Activated CD4-positive, alpha-beta T cell treated with anti-CD3 and anti-CD28 coated beads, Interleukin-2, amount 50 U/mL, for 16 hours (primary cell): ENCODE measurements around the gene SPINDOC.
A peak's percentile ranks its signal among the peaks of the same experiment; 100 is the strongest.
"Not testable (repeated sequence)": the region's sequence is repeated elsewhere in the genome, so short reads cannot be mapped to it uniquely, and the experiment has no call there.

Experiments used
- DNase-seq: peaks from one replicate; pipeline ENCODE4 v3.0.0-alpha.2; 2020

The SPINDOC gene

GRCh38 chr11:63791495-63792167 lies 21.6 kb upstream of the SPINDOC start:
- DNase-seq, result no peak

GRCh38 chr11:63793161-63793560 lies 20.1 kb upstream of the SPINDOC start:
- no peak for DNase-seq

- no peak for DNase-seq
Measured at GRCh38 chr11:63795066-63795465, 18.2 kb upstream of the SPINDOC start.

- no peak for DNase-seq
Measured at GRCh38 chr11:63800921-63801320, 12.3 kb upstream of the SPINDOC start.

GRCh38 chr11:63802637-63803414 lies 10.4 kb upstream of the SPINDOC start:
- DNase-seq, result no peak

- DNase-seq, result no peak
Measured at GRCh38 chr11:63804259-63804658, 9.0 kb upstream of the SPINDOC start.

- DNase-seq, result no peak
Measured at GRCh38 chr11:63805844-63806415, 7.3 kb upstream of the SPINDOC start.

GRCh38 chr11:63810383-63810782 lies 2.9 kb upstream of the SPINDOC start:
- DNase-seq, result not testable (repeated sequence)

GRCh38 chr11:63811522-63811921 lies 1.7 kb upstream of the SPINDOC start:
- DNase-seq, result no peak

GRCh38 chr11:63813563-63814382 lies 517 bp downstream of the SPINDOC start:
- DNase-seq, result peak; percentile 64

- no peak for DNase-seq
Measured at GRCh38 chr11:63814383-63814736, 1.1 kb downstream of the SPINDOC start.

- DNase-seq, result no peak
Measured at GRCh38 chr11:63816166-63816565, 2.9 kb downstream of the SPINDOC start.

GRCh38 chr11:63816732-63817131 lies 3.5 kb downstream of the SPINDOC start:
- no peak for DNase-seq

- no peak for DNase-seq
Measured at GRCh38 chr11:63817758-63818498, 4.7 kb downstream of the SPINDOC start.

- DNase-seq, result no peak
Measured at GRCh38 chr11:63818609-63819008, 5.4 kb downstream of the SPINDOC start.

GRCh38 chr11:63821411-63821810 lies 8.2 kb downstream of the SPINDOC start:
- DNase-seq, result no peak

- no peak for DNase-seq
Measured at GRCh38 chr11:63826471-63827190, 13.4 kb downstream of the SPINDOC start.

GRCh38 chr11:63829823-63830489 lies 16.7 kb downstream of the SPINDOC start:
- no peak for DNase-seq

GRCh38 chr11:63831326-63831725 lies 18.1 kb downstream of the SPINDOC start:
- no peak for DNase-seq

GRCh38 chr11:63832336-63832735 lies 19.1 kb downstream of the SPINDOC start:
- DNase-seq, result no peak

GRCh38 chr11:63833048-63833447 lies 19.8 kb downstream of the SPINDOC start:
- no peak for DNase-seq
